Fibroblast of skin of left biceps (primary cell): ENCODE data around the gene LARP4.
"Not testable (repeated sequence)": the region's sequence is repeated elsewhere in the genome, so short reads cannot be mapped to it uniquely, and the experiment has no call there.

Experiments
- DNase-seq, 2 experiments: peaks; one replicate each; pipeline ENCODE4 v3.0.0-alpha.2; 2013; ENCODE audit warnings: low read depth in 2 of 2

The LARP4 gene

DNA sequence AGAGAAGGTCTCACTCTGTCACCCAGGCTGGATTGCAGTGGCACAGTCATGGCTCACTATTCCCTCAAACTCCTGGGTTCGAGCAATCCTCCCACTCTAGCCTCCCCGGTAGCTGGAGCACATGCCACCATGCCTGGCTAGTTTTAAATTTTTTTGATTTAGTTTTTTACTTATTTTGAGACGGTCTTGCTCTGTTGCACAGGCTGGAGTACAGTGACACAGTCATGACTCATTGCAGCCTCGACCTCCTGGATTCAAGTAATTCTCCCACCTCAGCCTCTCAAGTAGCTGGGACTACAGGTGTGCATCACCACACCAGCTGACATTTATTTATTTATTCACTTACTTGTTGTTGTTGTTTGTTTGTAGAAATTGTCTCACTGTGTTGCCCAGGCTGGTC is 81.9 kb downstream of the LARP4 start:
- DNase-seq: no peak

DNA sequence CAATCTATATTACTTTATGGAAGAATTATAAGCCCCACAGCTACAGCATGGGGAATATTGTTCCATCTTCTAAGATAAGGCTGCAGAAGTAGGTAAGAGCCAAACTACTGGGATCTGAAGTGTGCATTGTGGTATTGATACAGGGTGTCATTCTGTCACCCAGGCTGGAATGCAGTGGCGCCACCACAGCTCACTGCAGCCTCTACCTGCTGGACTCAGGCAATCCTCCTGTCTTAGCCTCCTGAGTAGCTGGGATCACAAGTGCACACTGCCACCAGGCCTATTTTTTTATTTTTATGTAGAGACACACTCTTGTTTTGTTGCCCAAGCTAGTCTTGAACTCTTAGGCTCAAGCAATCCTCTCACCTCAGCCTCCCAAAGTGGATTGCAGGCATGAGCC is 82.8 kb downstream of the LARP4 start:
- no peak for DNase-seq

DNA sequence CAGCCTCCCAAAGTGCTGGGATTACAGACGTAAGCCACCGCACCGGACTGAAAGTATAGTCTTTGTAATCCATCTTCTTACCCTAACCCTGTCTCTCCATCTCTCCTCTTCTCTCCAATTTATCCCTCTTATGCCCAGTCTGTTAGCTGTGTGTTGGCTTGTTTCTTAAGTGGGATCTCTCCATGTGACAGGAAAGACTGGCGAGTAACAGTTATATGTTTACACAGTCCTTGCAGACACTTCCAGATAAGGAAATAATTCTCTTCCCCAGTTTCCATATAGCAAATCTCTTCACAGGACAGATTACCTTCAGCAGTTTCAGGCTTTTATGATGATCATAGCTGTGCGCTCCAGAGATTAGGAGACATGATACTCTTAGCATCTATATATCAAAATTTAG is 88.1 kb downstream of the LARP4 start:
- DNase-seq: no peak

DNA sequence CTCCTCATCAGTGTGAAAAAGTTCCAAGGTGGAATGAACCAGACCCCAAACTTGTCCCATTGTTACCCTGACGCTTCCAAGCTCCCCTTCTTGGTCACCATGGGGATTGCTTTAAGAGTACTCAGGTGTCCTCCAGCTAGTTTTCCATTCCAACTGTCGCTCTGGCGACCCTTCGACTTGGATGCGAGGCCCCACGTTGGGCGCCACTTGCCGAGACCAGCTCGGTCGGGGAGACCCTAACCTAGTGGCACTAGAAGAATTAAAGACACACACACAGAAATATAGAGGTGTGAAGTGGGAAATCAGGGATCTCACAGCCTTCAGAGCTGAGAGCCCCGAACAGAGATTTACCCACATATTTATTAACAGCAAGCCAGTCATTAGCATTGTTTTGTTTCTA is 97.4 kb downstream of the LARP4 start:
- not testable (repeated sequence) for DNase-seq

DNA sequence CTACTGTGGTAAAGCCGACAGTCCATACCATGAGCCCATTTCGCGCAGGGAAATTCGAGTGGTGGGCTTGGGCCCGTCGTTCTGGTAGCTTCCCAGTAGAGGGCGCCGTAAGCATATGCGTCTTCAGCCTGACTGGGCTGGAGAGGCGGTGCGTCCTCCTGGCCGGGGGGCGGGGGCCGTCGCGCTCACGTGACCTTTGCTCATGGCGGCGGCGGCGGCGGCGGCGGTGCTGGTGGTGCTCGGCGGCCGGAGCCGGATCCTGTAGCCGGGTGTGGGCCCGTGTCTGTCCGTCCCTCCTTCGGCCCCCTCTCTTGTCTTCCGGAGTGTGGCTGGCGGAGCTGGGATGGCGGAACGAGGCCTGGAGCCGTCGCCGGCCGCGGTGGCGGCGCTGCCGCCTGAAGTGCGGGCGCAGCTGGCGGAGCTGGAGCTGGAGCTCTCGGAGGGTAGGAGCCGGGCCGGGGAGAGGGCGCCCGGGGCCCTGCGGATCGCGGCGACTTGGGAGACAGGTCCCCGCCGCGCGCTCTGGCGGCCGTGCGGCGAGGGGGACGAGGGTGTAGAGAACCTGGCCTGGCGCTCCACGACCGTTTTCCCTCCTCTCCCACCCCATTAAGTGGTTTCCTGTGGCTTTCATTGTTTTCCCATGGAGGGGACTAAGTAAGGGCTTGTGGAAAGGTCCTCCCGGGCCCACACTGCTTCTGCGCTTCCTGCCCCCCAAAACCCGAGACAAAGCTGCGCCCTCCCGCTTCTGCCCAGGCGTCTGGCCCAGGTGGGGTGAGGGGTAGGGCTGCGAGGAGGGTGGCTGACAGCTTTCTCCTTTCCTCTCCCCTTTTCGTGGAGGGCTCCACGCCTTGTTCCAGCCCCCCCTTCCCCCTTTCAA is 104.4 kb downstream of the LARP4 start, which contains the start of gene DIP2B:
DIP2B (plus strand) TSS at position 188 of the 877 bp plus-strand sequence; CDS start at position 344, 156 bp downstream.
- peak; percentile 67 to 72 for DNase-seq

DNA sequence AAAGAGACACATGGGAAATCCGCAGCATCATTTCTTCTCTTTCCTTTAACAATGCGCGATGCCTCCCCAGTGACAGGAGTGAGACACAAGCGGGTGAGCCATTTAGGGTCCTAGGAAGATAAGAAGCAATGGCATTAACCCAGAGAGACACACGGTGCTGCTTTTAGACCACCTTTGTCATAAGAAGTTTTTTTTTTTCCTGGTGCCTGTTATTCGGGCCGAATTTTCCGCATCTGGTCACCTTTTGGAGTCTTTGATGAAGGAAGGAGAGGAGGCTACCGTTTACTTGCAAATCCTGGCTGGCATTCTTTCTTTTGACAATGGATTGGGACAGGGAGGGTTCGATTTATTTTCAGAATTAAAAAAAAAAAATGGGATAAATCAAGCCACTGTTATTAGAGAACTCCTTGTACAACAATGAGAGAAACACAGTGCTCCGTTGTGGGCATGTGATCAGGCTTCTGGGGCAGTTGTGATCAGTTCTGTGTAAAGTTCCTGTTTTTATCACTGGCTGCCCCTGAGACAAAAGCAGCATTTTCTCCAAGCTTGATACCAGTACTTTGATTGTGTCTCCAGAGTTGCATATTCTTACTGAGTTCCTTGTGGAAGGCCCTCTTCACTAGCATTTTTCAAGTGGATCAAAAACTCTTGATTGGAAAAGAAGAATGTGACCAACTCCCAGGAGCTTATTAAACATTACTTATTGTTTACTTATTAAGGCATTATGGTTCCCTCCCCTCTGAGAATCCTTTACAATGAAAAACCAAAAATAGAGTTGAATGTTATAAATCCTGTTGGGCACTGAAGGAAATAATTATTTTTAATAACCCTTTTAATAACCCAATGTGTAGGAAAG is 105.2 kb downstream of the LARP4 start:
- no peak for DNase-seq

DNA sequence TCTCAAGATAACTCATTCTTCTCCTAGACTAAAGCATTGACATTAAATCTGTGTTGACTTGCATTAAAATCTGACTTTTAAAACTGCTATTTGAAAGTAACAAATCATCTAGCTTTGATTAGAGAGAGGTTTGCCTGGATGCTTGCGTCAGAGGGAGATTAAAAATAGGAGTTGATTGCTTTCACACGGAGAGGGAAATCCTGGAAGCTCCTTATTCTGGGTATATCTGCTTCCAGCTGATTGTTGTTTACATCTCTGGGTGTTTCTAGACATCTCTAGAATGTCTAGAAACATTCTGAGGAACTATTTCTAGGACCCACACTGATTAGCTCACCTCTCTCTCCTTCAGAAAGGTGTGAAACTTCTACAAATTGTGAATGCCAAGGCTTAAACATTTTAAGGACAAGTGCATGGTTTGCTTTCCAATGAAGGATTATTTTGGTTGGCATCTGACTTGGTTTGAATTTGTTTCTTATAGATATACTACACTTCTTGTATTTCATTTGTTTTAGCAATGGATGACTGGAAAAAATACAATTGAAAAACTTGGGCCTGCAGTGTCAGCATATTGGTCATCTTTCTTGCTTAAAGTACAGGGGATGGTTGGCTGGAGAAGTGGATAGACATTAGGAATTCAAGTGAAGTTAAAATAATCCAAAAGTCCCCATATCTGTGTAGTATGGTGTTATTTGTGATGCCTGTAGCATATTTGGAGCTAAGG is 106.2 kb downstream of the LARP4 start:
- DNase-seq: no peak

DNA sequence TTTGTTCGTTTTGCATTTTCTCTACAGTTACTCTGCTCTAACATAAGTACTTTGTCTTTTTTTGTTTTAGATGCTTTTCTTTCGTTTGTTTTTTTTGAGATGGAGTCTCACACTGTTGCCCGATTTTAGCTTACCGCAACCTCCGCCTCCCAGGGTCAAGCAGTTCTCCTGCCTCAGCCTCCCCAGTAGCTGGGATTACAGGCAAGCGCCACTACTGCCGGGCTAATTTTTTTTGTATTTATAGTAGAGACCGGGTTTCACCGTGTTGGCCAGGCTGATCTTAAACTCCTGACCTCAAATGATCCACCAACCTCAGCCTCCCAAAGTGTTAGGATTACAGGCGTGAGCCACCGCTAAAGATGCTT is 106.8 kb downstream of the LARP4 start:
- no peak for DNase-seq

DNA sequence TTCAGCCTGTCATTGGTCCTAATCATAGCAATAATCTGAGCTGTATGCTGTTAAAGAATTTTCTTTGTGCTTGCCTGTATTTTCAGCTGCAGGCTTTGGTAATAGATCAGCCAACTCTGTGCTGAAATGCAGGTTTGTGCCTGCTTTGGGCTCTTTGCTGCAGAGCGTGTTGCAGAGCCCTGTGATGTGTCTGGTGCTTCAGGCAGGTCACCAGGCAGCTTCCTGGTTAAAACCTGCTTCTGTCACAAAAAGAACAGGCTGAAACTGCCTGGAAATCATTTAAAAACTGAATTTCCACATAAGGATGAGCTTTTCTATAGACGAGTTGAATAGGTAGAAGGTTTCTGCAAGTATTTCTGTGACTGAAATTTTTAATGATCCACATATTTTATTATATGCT is 107.2 kb downstream of the LARP4 start:
- no peak for DNase-seq

DNA sequence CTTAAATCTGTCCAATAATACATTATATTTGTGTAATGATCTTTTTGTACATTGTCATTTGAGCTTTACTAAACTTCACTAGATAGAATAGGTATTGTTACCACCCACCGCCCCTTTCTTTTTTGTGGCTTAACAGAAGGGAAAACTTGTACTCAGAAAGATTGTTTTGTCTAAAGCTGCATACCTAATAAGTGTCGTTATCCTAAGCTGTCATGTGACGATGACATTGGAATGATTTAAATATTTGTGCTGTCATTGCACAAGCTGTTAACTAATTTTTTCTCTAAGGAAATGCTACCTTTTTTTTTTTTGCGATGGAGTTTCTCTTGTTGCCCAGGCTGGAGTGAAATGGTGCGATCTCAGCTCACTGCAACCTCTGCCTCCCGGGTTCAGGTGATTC is 107.7 kb downstream of the LARP4 start:
- no peak for DNase-seq

DNA sequence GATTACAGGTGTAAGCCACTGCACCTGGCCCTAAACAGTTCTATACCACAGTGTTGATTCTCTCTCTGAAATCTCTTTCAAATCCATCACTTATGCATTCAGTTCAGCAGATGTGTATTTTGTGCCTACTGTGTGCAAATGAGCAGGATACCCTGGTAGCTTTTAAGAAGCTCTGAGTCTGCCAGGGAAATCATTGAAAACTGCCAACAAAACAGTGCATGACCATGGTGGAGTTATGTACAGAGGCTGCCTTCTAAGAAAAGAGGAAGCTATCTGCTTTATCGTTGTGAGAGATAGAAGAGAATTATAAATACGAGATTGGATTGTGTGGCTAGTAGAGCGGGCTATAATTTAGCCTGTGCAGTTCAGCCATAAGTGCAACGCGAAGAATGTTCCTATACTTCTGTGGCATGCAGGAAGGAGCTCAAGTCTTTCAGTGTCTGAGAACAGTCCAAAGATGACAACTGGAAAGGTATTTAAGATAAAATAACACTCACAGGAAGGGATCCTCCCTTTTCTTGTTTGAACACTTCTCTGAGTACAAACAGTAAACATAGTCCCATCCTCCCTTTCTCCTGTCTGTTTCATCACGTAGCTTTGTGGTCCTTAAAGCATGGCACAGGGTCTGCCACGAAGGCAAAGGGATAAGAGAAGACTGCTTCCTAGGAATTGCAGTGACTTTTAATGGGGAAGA is 108.4 kb downstream of the LARP4 start:
- DNase-seq: no peak

DNA sequence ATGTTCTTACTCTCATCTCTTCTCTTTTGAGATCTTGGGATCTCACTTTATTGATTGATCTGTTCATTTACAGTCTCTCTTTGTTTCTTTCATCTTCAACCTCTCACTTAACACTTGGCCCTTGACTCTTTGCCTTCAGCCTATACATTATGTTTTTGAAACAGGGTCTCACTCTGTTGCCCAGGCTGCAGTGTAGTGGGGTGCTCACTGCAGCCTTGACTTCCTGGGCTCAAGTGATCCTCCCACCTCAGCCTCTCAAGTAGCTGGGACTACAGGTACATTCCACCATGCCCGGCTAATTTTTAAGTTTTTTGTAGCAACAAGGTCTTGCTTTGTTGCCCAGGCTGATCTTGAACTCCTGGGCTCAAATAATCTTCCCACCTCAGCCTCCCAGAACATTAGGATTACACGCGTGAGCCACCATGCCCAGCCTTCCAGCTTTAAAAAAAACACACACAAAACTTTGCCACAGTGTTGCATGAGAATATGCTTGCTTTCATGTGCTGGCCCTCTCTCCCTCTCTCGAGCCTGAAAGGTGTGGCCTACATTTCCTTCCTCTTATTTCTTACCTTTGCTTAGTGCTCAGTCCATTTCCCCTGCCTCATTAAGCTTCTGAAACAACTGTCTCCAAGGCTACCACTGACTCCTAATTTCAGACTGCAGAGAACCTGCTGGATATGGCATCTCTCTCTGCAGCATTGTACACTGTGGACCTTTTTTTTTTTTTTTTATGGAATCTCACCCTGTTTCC is 114.0 kb downstream of the LARP4 start:
- no peak for DNase-seq

DNA sequence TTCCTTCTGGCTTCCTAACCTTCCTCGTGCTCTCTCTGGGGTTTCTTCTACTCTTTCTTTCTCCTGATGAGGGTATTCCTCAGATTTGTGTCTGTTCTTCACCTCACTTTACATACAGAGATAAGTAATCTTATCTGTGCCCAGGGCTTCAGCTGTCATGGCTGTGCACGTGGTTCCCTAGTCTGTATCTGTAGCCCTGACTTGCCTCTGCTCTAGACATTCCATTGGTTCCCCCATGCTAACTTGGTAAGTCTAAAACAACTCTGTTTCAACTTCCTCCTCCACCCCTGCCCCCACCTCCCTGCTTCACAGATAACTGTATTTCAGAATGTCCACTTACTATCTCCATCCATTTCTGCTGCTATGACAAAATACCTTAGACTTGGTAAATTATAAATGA is 114.9 kb downstream of the LARP4 start:
- no peak for DNase-seq

DNA sequence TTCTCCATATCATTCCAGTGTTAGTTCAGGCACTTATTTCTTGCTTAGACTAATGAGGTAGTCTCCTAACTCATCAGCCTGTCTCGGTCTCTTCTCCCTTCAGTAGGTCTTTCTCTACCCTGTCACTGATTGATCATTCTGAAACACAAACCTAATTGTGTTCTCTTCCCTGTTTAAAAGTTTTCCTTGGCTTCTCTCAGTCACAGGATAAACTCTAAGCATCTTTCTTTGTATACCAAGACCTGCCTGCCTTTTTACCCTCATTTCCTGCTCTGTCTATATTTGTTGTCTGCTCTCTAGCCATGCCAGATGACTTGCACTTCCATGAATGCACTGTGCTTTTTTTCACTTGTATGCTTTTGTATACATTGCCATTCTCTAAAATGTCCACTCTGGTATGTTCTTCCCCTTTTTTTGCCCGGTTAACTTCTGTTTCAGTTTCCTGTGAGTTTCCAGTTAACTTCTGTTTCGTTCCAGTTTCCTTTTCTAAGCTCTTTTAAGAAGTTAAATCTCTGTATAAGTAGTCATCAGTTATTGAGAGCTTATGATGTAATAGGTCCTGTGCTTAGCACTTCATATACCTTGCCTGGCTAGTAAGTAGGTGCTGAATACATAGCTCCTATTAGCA is 116.8 kb downstream of the LARP4 start:
- DNase-seq: no peak

DNA sequence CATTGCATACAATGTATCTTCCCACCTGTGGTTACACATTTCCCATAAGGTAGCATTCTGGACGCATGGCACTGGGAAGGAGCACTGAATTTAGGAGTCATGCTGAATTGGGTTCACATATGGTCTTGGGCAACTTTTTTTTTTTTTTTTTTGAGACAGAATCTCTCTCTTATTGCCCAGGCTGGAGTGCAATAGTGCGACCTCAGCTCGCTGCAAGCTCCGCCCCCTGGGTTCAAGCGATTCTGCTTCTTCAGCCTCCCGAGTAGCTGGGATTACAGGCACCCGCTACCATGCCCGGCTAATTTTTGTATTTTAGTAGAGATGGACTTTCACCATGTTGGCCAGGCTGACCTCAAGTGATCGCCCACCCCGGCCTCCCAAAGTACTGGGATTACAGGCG is 117.4 kb downstream of the LARP4 start:
- DNase-seq: no peak

DNA sequence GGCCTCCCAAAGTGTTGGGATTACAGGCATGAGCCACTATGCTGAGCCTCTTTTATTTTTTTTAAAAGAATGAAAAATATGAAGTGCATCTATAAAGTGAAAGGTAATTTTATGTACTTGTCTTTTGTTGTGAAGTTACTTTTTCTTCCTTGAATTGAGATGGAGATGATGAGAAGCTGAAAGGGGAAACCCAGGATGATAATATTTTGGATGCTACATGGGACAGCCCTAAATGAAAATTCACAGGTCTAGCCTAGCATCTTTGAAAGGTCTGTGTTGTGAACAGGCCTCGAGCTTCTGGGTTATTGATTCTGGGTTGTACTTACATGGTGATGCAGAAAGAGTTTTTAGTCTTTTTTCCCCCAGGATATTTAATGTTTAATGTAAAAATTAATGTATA is 118.7 kb downstream of the LARP4 start:
- DNase-seq: no peak

DNA sequence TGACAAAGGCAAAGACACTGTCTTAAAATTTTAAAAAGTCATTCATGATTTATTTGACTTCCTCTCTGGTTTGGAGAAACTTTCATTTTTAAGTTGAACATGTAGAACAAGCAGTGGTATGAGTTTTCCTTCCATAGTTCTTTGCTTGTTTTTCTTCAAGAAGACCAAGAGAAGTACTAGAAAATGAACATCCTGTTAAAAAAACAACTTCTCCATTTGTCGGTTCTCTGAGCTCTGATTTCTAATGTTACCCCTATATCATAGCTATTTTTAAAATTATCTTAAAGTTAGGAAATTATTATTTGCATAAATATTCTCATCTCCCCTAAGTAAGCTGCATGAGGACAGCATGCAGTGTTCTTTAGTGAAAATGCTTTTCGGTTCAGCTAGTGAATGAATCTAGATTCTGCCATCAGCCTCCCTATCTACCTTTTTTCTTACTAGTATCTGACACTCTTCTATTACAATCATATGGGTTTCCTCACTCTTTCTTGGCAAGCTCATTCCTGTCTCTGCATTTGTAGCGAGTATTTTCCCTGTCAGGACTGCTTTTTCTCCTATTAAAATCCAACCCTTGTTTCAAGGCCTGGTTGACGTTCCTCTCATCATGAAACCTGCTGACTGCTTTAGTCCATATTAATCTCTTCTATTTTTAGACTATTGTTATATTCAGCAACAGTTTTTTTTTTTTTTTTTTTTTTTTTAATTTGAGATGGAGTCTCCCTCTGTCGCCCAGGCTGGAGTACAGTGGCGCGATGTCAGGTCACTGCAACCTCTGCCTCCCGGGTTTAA is 119.9 kb downstream of the LARP4 start:
- DNase-seq: no peak

DNA sequence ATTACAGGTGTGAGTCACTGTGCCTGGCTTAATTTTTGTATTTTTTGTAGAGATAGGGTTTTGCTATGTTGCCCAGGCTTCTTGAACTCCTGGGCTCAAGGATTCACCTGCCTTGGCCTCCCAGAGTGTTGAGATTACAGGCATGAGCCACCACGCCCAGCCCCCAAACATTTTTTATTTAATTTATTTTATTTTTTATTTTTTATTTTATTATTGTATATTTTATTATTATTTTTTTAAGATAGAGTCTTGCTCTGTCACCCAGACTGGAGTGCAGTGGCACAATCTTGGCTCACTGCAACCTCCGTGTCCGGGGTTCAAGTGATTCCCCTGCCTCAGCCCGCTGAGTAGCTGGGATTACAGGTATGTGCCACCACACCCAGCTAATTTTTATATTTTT is 121.1 kb downstream of the LARP4 start:
- not testable (repeated sequence) for DNase-seq

DNA sequence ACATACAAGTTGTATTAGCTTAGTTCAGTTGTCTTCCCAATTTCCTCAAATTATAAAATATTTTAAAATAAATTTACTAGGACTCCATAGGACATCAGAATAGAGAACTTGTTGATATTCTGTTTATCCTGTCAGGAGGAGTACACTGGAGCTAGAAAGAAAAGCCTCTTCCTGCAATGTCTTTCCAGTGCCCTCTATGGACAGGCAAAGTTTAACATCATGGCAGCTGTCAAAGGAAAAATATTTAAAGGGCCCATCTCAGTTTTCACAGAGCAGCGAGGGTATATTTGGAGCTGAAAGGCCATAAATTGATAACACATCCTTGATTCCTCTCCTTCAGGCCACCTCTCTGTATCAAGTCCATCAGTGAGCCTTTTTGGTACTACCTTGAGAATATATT is 123.1 kb downstream of the LARP4 start:
- DNase-seq: no peak

DNA sequence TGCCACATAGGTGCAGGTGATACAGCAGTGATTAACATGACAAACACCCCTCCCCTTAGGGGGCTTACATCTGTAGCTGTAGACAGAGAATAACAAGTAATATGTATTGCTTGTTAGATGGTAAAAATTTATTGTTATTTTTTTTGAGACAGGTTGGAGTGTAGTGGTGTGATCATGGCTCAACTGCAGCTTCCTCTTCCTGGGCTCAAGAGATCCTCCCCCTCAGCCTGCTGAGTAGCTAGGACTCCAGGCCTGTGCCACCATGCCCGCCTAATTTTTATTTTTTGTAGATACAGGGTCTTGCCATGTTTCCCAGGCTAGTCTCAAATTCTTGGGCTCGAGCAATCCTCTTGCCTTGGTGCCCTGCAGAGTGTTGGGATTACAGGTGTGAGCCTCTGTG is 123.9 kb downstream of the LARP4 start:
- no peak for DNase-seq
